HG02943 (cell line): ENCODE measurements around the gene C5orf52.
"Not testable (repeated sequence)": the region's sequence is repeated elsewhere in the genome, so short reads cannot be mapped to it uniquely, and the experiment has no call there.

Experiments
- ATAC-seq: cut with Tn5 transposase; IDR thresholded peaks from one replicate; pipeline ENCODE4 v1.9.1; 2021; ENCODE audit warnings: mild to moderate bottlenecking, low read depth, moderate library complexity; ENCODE audit not compliant: unreplicated experiment

C5orf52 gene

GRCh38 chr5:157719245-157719644 lies 47.9 kb downstream of the C5orf52 start:
- ATAC-seq, result no peak

DNA sequence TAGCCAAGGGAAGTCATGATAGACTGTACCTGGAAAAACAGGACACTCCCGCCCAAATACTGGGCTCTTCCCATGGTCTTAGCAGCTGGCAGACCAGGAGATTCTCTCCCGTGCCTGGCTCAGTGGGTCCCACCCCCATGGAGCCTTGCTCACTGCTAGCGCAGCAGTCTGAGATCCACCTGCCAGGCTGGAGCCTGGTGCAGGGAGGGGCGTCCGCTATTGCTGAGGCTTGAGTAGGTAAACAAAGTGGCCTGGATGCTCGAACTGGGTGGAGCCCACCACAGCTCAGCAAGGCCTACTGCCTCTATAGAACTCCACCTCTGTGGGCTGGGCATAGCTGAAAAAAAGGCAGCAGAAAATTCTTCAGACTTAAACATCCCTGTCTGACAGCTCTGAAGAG lies 49.8 kb downstream of the C5orf52 start:
- no peak for ATAC-seq

DNA sequence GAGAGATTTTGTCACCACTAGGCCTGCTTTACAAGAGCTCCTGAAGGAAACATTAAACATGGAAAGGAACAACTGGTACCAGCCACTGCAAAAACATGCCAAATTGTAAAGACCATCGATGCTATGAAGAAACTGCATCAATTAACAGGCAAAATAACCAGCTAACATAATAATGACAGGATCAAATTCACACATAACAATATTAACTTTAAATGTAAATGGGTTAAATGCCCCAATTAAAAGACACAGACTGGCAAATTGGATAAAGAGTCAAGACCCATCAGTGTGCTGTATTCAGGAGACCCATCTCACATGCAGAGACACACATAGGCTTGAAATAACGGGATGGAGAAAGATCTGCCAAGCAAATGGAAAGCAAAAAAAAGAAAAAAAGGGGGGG lies 51.6 kb downstream of the C5orf52 start:
- ATAC-seq, result not testable (repeated sequence)

DNA sequence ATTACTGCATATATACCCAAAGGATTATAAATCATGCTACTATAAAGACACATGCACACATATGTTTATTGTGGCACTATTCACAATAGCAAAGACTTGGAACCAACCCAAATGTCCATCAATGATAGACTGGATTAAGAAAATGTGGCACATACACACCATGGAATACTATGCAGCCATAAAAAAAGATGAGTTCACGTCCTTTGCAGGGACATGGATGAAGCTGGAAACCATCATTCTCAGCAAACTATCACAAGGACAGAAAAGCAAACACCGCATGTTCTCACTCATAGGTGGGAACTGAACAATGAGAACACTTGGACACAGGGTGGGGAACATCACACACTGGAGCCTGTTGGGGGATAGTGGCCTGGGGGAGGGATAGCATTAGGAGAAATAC lies 55.3 kb downstream of the C5orf52 start:
- not testable (repeated sequence) for ATAC-seq

- ATAC-seq, result not testable (repeated sequence)
Measured at GRCh38 chr5:157727858-157728257, 56.5 kb downstream of the C5orf52 start.
